ENCODE measurements around the gene ABHD12.

Gene ABHD12

DNA sequence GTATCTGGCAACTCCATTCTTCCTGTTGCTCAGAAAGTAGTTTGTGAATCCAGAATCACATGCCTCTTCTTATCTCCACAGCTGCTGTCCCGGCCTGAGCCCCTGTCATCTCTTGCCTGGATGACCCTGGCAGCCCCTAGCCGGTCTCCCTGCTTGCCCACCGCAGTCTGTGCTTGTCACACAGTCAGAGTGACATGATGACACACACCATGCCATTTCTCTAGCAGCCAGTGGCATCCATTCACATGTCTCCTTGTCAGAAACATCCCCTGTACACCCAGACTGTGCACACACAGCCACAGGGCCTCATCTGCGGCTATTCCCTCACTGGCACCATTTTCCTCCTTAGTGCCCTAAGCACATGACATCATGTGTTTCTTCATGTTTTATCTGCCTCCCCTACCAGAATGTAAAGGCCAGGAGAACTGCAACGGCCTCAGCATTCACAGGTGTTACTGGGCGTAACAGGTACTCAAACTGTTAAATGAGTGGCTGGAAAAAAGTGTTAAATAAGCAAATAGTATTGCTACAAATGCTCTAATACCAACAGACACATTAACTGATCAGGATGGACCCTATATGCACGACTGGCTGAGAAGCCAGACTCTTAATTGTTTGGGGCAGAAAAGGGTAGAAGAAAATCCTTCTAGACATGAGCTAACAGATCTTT, 9.6 kb downstream of the ABHD12 start:
- no peak for DNase-seq

DNA sequence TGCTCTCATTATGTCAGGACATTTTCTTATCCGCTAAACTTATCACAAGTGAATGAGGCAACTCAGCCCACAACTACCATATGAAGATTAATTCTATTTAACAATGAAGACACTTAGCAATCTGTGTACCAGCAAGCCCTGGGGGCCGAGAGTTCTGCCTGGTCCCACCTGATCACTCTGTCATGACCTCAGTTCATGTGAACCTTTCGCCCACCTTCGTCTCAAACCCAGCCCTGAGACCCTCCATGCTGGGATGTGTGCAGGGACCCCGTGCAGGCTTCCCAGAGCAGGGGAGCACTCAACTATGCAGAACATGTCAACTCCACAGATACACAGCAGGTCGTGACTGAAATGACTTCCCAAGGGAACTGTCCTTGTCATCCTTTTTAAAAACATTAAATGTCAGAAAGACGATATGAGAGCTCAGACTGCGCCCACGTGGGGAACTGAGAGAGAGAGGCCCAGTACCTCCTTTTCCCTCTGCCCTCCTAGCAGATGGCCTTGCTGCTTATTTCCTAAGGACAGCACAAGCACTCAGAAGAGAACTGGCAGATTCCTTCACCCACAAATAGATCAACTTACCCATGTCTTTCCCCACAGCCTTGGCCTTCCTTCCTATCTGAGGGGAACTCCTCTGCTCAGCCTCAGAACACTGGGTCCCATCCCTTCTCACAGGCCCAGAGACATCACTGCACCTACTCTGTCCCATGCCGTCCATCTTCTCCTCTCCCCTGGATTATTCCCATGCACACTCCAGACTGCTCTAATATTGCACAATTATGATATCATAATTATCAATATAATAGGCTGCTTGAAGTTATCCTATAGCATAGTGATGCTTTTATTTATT, 11.5 kb downstream of the ABHD12 start:
- no peak for DNase-seq

DNA sequence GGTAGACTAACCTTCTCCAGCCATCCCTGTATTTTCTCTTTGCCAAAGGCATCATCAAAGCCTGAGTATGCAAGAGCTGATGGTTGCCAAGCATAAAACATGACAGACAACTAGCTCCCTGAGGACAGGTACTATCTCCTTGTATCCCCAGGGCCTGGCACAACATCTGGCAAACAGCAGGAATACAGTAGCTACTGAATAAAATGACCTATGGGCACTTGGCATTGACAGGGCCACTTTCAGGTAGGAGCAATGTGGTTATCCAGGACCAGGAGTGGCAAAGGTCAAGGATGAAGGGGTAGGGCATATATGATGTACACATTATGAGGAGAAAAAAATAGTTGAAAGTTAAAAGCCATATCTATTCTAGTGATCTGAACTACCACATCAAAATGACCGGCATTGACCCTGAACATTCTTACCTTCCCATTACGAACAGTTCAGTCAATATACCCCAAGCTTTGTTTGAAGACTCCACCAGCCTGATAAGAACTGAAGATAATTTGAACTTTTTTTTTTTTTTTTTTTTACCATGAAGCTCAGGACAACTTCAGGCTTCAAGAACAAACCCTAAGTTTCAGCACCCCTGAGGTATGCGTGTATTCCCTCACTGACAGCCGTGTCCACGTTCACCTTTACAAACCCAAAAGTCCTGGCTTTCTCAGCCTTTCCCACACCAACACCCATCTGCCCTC, 12.3 kb downstream of the ABHD12 start:
- DNase-seq: no peak

DNA sequence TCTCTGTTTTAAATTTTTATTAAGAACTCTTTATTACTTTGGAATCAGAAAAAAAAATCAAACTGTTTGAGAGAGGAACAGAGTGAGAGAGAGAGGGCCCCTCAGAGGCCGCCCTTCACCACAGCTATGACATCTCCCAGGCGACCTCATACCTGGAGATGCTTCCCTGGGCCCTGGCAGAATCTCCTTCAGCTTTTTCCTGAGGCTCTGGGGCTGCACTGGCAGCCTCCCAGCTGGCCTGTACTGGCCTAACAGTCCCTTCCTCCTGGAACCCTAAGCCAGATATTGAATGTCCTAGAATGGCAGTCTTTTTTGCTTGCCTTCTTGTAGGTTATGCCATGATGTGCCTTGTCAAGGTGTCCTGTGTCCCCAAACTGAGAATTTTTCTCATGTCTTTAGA, 13.7 kb downstream of the ABHD12 start:
- no peak for DNase-seq

DNA sequence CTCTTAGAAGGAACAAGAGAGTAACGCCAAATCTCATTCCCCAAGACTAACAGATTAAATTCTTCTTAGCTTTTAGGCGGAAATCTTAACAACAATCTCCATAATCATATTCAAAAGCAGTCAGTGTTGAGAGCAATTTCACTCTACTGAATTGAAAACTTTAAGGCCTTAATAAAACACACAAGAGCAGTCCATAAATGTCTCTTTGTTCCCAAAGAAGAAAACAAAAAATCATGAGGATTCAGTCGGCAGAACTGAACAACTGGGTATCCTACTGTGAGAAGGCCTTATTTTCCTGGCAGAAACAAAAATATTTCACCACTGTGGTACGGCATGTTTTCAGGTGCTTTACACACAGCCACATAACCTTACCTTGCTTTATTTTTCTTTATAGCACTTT, 14.4 kb downstream of the ABHD12 start:
- no peak for DNase-seq

DNA sequence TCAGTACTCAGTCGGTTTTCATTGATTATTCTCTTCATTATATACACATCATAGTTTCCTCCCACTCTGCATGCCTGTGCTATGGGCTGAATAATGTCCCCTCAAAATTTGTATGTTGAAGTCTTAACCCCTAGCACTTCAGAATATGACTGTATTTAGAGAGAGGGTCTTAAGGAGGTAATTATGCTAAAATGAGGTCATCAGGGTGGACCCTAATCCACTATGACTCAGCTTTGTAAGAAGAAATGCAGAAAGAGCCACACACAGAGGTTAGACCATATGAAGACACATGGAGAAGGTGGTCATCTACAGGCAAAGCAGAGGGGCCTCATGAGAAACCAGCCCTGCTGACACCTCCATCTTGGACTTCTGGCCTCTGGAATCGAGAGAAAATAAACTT, 15.8 kb downstream of the ABHD12 start:
- no peak for DNase-seq

DNA sequence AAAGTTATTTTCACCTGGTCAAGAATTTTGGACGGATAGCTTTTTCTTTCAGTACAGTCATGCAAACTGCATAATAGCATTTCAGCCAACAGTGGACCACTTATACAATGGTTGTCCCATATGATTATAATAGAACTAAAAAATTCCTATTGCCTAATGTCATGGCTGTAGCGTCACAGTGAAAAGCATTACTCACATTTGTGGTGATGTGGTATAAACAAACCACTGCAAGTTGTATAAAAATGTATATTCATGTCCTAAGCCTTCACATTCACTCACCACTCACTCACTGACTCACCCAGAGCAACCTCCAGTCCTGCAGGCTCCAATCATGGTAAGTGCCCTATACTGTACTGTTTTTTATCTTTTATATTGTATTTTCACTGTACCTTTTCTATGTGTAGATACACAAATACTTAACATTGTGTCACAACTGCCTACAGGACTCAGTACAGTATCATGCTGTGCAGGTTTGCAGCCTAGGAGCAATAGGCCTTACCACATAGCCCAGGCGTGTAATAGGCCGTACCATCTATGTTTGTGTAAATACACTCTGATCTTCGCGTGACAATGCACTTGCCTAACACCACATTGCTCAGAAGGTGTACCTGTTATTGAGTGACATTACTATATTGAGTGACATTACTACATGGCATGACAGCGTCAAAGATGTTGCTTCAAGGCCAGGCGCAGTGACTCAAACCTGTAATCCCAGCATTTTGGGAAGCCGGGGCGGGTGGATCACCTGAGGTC, 17.9 kb downstream of the ABHD12 start:
- peak; percentile 12 for DNase-seq

DNA sequence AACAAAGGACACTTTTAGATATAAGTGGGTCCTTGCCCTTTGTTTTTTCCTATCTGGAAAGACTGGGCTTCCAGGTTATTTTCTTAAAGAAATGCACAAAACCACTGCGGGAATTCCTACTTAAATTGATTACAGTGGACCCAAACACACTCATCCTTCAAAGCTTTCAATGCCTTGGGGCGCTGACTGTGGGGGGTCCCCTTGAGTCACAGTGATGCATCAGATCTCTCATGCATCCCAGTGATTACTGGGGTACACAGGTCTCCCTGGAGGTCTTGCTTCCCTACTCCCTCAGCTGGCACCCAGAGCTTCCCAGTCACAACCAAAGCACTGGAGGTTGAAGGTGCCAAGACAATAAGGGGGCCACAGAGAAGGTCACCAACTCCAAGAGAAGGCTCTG, 20.7 kb downstream of the ABHD12 start:
- no peak for DNase-seq

DNA sequence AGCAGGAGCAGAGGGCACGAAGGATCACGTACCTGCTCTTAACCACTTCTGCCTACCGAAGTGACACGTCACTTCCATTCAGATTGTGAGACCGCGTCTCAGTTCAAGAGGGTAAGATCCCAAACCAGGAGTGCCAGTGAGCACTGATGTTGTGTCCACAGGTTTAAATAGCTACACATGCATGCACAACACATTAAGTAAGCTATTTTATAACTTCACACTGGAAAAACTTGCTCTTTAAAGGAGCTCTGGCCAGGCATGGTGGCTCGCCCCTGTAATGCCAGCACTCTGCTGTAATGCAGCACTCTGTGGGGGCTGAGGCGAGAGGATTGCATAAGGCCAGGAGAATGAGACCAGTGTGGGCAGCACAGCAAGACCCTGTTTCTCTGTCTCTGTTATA, 21.1 kb downstream of the ABHD12 start:
- no peak for DNase-seq

DNA sequence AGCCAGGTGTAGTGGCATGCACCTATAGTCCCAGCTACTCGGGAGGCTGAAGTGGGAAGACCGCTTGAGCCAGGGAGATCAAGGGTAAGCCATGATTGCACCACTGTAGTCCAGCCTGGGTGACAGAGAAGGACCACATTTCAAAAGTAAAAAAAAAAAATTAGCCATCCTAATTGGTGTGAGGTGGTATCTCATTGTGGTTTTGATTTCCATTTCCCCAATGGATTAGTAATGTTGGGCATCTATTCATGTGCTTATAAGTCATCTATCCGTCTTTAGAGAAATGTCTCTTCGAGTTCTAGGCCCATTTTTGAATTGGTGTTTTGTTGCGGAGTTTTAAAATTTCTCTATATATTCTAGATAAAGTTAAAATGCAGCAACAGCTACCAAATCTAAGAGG, 21.7 kb downstream of the ABHD12 start:
- no peak for DNase-seq

DNA sequence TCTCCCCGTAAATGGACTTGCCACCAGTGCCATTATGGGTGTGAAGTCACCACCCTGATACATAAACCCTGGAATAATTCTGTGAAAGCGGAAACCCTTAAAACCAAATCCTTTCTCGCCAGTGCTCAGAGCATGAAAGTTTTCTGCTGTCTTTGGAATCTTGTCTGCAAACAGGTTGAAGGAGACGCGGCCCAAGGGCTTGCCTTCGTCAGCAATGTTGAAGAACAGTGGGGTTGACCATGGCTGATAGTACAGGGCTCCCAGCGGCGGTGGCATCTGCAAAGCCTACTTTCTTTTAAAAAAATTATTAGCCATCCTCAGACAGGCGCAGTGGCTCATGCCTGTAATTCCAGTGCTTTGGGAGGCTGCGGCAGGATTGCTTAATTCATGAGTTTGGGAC, 22.1 kb downstream of the ABHD12 start:
- no peak for DNase-seq

DNA sequence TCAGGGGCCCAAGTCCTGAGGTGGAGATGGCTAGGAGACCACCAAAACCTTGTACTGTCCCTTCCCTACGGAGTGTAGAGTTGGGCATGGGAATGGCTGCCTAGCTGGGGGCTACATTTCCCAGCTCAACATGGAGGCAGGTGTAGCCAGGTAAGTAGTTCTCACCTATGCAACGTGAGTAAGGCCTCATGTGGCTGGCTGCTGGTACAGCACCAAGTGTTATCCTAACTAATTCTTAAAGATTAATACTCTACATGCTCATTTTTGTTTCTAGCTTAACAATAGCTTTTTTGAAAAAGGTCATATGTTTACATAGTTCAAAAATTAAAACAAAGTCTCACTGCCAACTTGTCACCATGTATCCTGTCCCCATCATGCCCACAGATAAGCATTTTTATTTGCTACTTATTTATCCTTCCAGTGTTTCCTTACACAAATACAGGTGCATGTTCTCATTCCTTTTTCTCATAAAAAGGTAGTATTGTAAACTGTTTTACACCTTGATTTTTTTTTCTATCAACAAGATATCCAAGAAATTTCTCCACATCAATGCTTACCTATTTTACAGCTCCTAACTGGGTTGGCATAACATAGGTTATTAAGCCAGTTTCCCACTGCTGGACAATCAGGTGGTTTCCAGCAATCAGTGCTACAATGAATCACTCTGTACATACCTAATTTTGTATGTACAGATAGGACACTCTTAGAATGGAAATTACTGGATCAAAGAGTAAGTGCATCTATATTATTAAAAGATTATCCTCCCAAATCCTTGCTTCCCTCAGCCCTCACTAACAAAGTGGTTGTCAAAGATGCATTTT, 25.5 kb downstream of the ABHD12 start:
- DNase-seq: no peak

DNA sequence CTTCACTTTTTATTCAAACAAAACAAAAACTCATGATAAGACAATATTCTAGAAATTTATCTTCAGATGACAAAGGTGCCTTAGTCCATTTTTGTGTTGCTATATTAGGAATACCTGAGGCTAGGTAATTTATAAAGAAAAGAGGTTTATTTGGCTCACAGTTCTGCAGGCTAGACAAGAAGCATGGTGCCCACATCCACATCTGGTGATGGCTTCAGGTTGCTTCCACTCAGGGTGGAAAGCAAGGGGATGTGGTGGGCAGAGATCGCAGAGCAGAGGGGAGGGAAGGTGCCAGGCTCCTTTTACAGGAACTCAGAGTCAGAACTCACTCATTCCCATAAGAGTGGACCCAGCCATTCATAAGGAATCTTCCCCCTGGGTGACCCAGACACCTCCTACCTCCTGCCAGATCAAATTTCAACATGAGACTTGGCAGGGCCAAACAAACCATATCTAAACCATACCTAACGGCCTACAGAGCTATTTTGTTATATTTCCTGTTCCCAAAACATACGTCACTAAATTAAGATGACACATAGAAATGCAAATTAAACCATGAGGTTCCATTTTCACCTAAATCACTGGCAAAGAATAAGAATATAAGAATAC, 26.4 kb downstream of the ABHD12 start:
- no peak for DNase-seq

DNA sequence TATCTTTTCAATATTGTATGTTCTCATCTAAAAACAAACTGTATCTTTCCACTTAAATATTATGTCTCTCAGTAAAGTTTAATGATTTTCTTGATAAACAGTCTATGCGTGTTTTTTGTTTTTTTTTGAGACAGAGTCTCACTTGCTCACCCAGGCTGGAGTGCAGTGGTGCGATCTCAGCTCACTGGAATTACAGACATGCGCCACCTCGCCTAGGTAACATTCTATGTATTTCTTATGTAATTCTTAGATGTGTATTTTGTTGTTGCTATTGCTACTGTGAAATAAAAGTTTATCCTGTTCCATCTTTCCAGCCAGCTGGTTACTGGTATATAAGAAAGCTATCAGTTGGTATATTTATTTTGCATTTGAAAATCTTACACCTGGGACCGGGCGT, 29.4 kb downstream of the ABHD12 start:
- DNase-seq: no peak

DNA sequence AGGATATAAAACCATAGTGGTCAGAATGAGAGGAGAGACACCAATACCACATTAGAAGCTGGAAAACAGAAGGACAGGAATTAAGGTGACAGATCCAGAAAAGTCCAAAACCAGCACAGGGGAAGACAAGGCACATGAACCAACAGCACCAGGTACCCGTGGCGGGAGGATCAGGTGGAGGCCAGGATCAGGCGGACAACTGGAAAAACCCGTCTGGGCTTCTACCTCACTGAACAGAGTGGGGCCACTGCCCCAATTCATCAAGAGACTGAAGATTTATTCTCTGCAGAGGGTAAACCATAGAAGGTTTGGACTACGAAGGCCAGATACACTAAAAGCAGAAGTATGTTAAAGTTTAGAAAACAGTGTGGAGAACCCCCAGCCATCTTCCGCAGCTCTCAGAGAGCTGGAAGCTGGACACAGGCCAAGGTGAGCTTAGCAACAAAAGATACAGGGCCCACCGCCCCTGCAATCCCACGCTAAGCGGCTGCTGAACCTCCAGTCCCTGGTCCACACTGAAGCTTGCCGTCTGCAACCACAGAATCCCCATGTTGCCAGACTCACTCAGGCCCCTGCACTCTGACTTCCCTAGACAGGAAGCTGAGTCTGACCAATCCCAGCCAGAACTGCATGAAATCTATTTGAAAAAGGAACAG, 29.9 kb downstream of the ABHD12 start:
- no peak for DNase-seq

DNA sequence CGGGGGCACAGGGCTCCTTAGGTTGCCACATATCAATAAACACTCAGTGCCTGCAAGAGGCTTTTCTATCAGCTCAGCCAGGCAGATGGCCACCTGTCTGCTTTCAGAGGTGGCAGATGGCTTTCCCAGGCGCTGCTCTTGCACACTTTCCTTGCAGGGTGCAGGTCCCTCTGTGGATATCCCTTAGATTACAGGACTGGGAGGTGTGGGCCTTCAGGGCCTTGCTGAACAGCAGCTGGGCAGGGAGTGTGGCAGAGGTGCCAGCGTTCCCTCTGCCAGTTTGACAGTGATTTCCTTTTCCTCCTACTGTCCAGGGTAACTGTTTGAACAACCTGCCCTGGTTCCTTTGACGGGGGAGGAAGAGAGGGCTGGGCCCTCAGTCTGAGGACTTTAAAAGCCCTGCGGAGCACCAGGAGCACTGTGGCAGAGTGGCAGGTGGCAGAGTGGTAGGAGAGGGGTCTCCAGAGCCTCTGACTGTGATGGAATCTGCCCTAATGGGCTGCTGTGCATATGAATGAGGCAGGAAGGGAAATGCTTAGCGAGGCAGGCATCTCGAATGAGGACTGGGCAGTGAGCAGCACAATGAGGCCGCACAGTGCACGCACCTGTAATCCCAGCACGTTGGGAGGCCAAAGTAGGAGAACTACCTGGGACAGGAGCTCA, 34.2 kb downstream of the ABHD12 start:
- no peak for DNase-seq

DNA sequence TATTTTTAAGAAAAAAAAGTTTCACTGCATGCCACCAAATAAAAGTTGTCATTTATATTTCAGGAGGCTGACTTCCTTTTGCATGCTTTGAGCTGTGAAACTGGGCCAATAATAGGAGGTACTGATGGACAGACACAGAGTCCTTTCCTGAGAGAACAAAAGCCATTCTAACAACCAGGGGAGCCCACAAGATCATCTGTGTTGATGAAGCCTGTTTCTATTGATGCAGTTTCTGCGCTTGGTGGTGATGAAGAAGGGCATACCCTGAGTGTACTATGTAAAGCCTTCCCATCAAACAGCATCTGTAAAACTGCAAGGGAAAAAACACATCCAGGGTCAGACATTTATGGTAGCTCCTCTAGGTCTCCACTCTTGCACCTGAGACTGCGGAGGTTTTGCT, 34.8 kb downstream of the ABHD12 start:
- no peak for DNase-seq

DNA sequence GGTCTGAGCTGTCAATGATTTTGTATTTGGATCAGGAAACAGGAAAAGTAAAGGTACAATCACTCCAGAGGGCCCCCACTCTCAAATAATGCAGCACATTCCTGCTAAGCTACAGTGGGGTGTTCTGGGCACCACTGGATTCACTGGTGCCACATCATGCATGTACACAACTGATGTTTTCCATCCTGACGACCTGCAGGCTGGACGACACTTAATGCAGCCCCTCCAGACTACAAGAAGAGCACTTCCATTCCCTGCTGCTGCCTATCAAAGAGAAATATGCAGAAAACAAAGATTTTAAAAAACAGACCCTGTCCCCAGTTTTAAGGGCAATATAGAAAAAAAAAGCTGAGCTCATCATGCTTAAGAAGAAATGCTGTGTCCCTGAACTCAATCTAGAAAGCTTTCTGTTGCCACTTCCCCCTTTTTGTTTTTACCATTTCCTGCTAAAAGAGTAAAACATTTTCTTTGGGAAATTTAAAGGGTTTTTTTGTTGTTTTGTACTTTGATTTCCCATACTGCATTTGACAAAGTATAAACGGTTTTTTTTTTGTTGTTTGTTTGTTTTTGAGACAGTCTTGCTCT, 35.5 kb downstream of the ABHD12 start:
- DNase-seq: no peak

DNA sequence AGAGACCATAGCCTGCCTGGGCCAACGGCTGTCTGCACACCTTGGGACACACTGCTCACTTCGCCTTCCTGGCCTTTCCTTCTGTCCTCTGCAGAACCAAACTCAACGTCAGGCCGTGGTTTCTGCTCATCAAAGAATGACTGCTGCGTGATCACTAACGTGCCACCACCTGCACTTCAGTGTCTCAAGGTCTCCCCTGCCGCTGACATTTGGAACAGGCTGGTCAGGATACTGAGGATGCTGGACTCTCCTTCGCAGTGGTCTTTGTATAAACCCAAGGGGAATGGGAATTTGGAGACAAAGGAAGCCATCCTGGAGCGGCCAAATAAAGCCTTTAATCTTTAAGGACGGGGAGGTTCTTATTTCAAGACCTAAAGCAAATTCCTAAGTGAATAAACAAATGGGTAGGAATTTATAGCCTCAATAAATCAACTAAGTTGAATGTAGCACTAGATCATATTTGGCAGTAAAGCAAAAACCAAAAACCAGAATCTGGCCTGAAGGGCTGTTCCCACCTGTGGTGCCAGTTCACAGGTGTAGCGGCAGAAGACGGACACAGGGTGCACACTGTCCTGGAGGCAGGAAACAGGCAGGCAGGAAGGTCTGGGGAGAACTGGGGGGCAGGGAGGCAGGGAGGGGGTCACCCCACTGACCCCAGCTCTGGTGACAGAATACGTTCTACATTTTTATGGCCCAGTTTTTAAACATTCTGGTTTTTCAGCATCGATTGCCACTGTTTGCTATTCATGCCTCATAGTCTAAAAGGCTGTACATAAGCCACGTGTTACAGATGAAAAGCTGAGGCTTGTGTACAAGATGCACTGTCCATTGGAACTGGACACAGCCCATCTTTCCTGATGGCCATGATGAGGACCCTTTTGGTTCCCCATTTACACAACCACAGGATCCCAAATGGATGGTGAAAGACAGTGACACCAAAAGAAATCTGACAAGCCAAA, 36.6 kb downstream of the ABHD12 start:
- DNase-seq: no peak

Data from stimulated activated CD4-positive, alpha-beta T cell treated with anti-CD3 and anti-CD28 coated beads, Interleukin-4, amount 100 ng/mL, for 24 hours (primary cell).